Measurements from ENCODE around the gene CD33. TPM values are rescaled to one million over a fixed set of nuclear protein-coding genes. Genes with fewer than 3 reads are reported as not detected.

CD33 gene
- total RNA-seq, 2 donors from 2014 or later, result 8.1 to 11.7 TPM

DNA sequence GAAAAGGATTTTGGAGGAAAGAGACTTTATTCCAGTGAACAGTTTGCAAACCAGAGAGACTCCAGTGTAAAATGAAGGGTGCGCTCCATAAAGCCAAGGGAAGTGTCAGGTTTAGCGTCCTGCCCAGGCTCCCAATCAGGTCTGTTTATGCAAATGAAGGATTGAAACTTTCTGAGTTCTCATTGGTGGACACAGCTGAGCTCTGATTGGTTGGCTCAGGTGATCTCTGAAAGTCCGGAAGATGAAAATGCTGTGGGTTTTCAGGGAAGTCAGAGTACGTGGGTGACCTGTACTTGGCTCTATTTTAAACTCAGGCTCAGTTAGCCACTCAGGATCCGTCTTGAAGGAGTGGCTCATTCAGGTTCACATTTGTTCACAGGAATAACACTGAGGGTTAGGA is 28.7 kb upstream of the CD33 start:
- H3K27ac ChIP-seq, result no peak overlapping the region
- TF ChIP-seq, protein P1, sequence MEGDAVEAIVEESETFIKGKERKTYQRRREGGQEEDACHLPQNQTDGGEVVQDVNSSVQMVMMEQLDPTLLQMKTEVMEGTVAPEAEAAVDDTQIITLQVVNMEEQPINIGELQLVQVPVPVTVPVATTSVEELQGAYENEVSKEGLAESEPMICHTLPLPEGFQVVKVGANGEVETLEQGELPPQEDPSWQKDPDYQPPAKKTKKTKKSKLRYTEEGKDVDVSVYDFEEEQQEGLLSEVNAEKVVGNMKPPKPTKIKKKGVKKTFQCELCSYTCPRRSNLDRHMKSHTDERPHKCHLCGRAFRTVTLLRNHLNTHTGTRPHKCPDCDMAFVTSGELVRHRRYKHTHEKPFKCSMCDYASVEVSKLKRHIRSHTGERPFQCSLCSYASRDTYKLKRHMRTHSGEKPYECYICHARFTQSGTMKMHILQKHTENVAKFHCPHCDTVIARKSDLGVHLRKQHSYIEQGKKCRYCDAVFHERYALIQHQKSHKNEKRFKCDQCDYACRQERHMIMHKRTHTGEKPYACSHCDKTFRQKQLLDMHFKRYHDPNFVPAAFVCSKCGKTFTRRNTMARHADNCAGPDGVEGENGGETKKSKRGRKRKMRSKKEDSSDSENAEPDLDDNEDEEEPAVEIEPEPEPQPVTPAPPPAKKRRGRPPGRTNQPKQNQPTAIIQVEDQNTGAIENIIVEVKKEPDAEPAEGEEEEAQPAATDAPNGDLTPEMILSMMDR (IDR thresholded peaks at IDR 0.05), result no peak
- no peak for DNase-seq (ENCODE audit: low spot score)
- H3K36me3 ChIP-seq, result no peaks in the 10 kb centered on the region
- no peaks in the 10 kb centered on the region for H3K9me3 ChIP-seq
- no peaks in the 10 kb centered on the region for H3K4me1 ChIP-seq (ENCODE audit: control insufficient read depth in 1 of 2, low read depth in 2 of 2)
- no peak for ATAC-seq (ENCODE audit: insufficient number of reproducible peaks, low FRiP score, low read depth)
- no peaks in the 10 kb centered on the region for H3K27me3 ChIP-seq (replicated peaks; ENCODE audit: insufficient read depth)
- no peak overlapping the region for H3K4me3 ChIP-seq

DNA sequence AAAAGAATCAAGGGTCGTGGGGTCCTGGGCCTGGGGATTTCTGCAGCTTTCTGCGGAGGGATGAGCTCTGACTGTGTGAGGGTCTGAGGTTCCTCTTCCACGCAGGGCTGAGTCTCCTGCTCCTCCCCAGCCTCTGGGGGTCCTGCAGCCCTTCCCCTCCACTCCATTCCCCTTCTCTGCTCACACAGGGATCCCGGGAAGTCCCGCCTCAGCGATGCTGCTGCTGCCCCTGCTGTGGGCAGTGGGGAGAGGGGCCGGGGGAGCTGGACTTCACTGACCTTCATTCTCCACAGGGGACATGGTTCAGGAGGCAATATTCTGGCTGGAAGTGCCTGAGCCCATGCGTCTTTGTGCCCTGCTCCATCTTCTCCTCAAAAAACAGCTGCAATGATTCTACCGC is 26.2 kb upstream of the CD33 start:
- DNase-seq (ENCODE audit: low spot score) (no peak), ATAC-seq (ENCODE audit: insufficient number of reproducible peaks, low FRiP score, low read depth) (no peak)
- Histone ChIP-seq H3K27me3 (replicated peaks; ENCODE audit: insufficient read depth) (no peaks in the 10 kb centered on the region), H3K27ac (no peak overlapping the region), H3K4me3 (no peak overlapping the region), H3K36me3 (no peaks in the 10 kb centered on the region), H3K9me3 (no peaks in the 10 kb centered on the region), H3K4me1 (ENCODE audit: control insufficient read depth in 1 of 2, low read depth in 2 of 2) (no peaks in the 10 kb centered on the region)
- TF ChIP-seq, protein P1 (IDR thresholded peaks at IDR 0.05), result no peak

DNA sequence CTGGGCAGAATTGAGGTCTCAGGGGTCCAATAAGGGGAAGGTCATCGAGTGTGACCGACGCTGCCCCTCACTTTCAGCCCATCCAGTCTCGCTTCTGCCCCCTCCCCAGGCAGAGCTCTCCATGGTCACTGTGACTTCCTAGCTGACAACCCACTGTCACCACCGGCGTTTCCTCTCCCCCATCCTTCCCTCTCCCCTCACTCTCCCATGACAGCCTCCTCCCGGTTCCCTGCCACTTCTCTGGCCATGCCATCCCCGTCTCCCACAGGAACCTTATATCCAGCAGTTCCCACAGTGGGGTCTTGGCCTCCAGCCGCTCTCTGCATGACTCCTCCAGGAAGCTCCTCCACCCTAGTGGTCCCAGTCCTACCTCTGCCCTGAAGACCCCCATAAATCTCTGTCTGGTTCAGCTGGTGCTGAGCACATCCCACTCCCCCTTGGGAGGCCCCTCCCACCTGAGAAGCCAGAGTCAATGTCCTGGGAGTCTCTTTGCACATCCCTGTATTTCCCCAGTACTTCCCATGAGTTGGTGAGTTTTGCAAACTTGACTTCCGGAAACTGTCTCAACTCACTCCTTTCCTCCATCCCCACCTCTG is 24.7 kb upstream of the CD33 start:
- H3K27ac ChIP-seq, result no peak overlapping the region
- H3K27me3 ChIP-seq (replicated peaks; ENCODE audit: insufficient read depth), result no peaks in the 10 kb centered on the region
- DNase-seq (ENCODE audit: low spot score) (no peak), ATAC-seq (ENCODE audit: insufficient number of reproducible peaks, low FRiP score, low read depth) (no peak)
- H3K9me3 ChIP-seq, result no peaks in the 10 kb centered on the region
- TF ChIP-seq, protein P1 (IDR thresholded peaks at IDR 0.05), result no peak
- H3K4me1 ChIP-seq (ENCODE audit: control insufficient read depth in 1 of 2, low read depth in 2 of 2), result no peaks in the 10 kb centered on the region
- no peaks in the 10 kb centered on the region for H3K36me3 ChIP-seq
- no peak overlapping the region for H3K4me3 ChIP-seq

DNA sequence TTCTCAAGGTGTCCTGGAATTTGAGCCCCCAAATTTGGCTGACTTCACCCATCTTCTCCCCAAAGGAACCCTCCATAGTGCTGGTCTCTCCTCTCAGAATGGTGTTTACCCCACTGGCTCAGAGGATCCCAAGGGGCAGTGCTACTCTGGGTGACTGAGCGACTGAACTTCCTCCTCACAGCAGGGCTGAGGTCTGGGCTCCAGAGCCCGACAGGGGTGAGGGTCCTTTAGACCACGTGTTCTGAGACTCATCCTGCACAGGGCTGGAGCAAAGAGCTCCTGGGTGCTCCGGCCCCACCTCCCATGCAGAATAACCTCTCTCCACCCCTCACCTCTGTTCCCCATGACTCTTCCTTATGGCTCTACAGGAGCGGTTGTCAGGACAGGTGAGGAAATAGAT is 23.2 kb upstream of the CD33 start:
- Histone ChIP-seq H3K27me3 (replicated peaks; ENCODE audit: insufficient read depth) (no peaks in the 10 kb centered on the region), H3K4me1 (ENCODE audit: control insufficient read depth in 1 of 2, low read depth in 2 of 2) (no peaks in the 10 kb centered on the region), H3K27ac (no peak overlapping the region), H3K9me3 (no peaks in the 10 kb centered on the region), H3K36me3 (no peaks in the 10 kb centered on the region), H3K4me3 (no peak overlapping the region)
- DNase-seq (ENCODE audit: low spot score) (no peak), ATAC-seq (ENCODE audit: insufficient number of reproducible peaks, low FRiP score, low read depth) (no peak)
- TF ChIP-seq, protein P1 (IDR thresholded peaks at IDR 0.05), result no peak

DNA sequence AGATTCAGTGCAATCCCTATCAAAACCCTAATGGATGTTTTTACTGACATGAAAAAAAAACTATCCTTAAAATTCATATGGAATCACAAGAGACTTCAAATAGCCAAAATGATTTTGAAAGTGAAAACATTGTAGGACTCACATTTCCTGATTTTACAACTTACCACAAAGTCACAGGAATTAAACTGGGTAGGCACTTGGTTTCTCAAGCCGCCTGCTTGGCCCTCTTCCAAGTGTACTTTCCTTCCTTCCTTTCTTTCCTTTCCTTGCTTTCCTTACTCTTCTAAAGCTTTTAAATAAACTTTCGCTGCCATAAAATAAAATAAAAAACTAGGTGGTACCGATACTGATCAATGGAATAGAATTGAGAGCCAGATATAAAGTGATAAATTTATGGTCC is 21.0 kb upstream of the CD33 start:
- DNase-seq (ENCODE audit: low spot score) (no peak), ATAC-seq (ENCODE audit: insufficient number of reproducible peaks, low FRiP score, low read depth) (no peak)
- H3K36me3 ChIP-seq, result no peaks in the 10 kb centered on the region
- no peaks in the 10 kb centered on the region for H3K4me1 ChIP-seq (ENCODE audit: control insufficient read depth in 1 of 2, low read depth in 2 of 2)
- H3K9me3 ChIP-seq, result no peaks in the 10 kb centered on the region
- H3K4me3 ChIP-seq, result no peak overlapping the region
- no peaks in the 10 kb centered on the region for H3K27me3 ChIP-seq (replicated peaks; ENCODE audit: insufficient read depth)
- TF ChIP-seq, protein P1 (IDR thresholded peaks at IDR 0.05), result no peak
- H3K27ac ChIP-seq, result no peak overlapping the region

Data from thoracic aorta (tissue), 2 donors.